ENCODE results near the gene KIFC3. TPM values are rescaled to one million over a fixed set of nuclear protein-coding genes. Genes with fewer than 3 reads are reported as not detected.
A peak's percentile ranks its signal among the peaks of the same experiment; 100 is the strongest.
"Not testable (repeated sequence)": the region's sequence is repeated elsewhere in the genome, so short reads cannot be mapped to it uniquely, and the experiment has no call there.

The KIFC3 gene
- total RNA-seq, 1 donor from 2014 or later = 0.76 TPM

- peaks cover 12% of the 10 kb centered on the region for H3K4me1 Mint-ChIP-seq (ENCODE audit: low read depth, unreplicated experiment)
- H3K27ac Mint-ChIP-seq (ENCODE audit: unreplicated experiment) = no peak overlapping the region
- H3K36me3 Mint-ChIP-seq (ENCODE audit: unreplicated experiment) = no peaks in the 10 kb centered on the region
- peaks cover 7% of the 10 kb centered on the region for H3K9me3 Mint-ChIP-seq (ENCODE audit: unreplicated experiment)
- TF ChIP-seq CTCF (IDR thresholded peaks at IDR 0.05; ENCODE audit: partially characterized antibody, unreplicated experiment) = no peak
- H3K27me3 Mint-ChIP-seq (ENCODE audit: unreplicated experiment) = peaks cover 11% of the 10 kb centered on the region
- no peak for DNase-seq
- no peak overlapping the region for H3K4me3 Mint-ChIP-seq (ENCODE audit: unreplicated experiment)
Observed at GRCh38 chr16:57732714-57733113, 69.6 kb downstream of the KIFC3 start.

- TF ChIP-seq CTCF (IDR thresholded peaks at IDR 0.05; ENCODE audit: partially characterized antibody, unreplicated experiment) = no peak
- H3K27ac Mint-ChIP-seq (ENCODE audit: unreplicated experiment) = no peak overlapping the region
- H3K4me1 Mint-ChIP-seq (ENCODE audit: low read depth, unreplicated experiment) = peaks cover 6% of the 10 kb centered on the region
- H3K9me3 Mint-ChIP-seq (ENCODE audit: unreplicated experiment) = peaks cover 7% of the 10 kb centered on the region
- DNase-seq = no peak
- H3K27me3 Mint-ChIP-seq (ENCODE audit: unreplicated experiment) = peaks cover 13% of the 10 kb centered on the region
- no peaks in the 10 kb centered on the region for H3K36me3 Mint-ChIP-seq (ENCODE audit: unreplicated experiment)
- no peak overlapping the region for H3K4me3 Mint-ChIP-seq (ENCODE audit: unreplicated experiment)
Observed at GRCh38 chr16:57732037-57732436, 70.3 kb downstream of the KIFC3 start.

GRCh38 chr16:57730771-57731730, 71.2 kb downstream of the KIFC3 start:
- peaks cover 7% of the 10 kb centered on the region for H3K9me3 Mint-ChIP-seq (ENCODE audit: unreplicated experiment)
- peak overlapping the region; percentile 28 for H3K27ac Mint-ChIP-seq (ENCODE audit: unreplicated experiment)
- peaks cover 1% of the 10 kb centered on the region for H3K4me1 Mint-ChIP-seq (ENCODE audit: low read depth, unreplicated experiment)
- DNase-seq = no peak
- no peak for TF ChIP-seq CTCF (IDR thresholded peaks at IDR 0.05; ENCODE audit: partially characterized antibody, unreplicated experiment)
- peaks cover 11% of the 10 kb centered on the region for H3K27me3 Mint-ChIP-seq (ENCODE audit: unreplicated experiment)
- H3K36me3 Mint-ChIP-seq (ENCODE audit: unreplicated experiment) = no peaks in the 10 kb centered on the region
- no peak overlapping the region for H3K4me3 Mint-ChIP-seq (ENCODE audit: unreplicated experiment)

- H3K27ac Mint-ChIP-seq (ENCODE audit: unreplicated experiment) = not testable (repeated sequence)
Observed at GRCh38 chr16:57729852-57730251, 72.4 kb downstream of the KIFC3 start.

GRCh38 chr16:57729182-57729484, 73.2 kb downstream of the KIFC3 start:
- no peak for TF ChIP-seq CTCF (IDR thresholded peaks at IDR 0.05; ENCODE audit: partially characterized antibody, unreplicated experiment)
- no peak for DNase-seq
- H3K27ac Mint-ChIP-seq (ENCODE audit: unreplicated experiment) = no peak overlapping the region
- H3K27me3 Mint-ChIP-seq (ENCODE audit: unreplicated experiment) = peaks cover 2% of the 10 kb centered on the region
- no peaks in the 10 kb centered on the region for H3K9me3 Mint-ChIP-seq (ENCODE audit: unreplicated experiment)
- H3K36me3 Mint-ChIP-seq (ENCODE audit: unreplicated experiment) = no peaks in the 10 kb centered on the region
- H3K4me1 Mint-ChIP-seq (ENCODE audit: low read depth, unreplicated experiment) = no peaks in the 10 kb centered on the region
- no peak overlapping the region for H3K4me3 Mint-ChIP-seq (ENCODE audit: unreplicated experiment)

More at GRCh38 chr16:57729852-57730251, 72.4 kb downstream of the KIFC3 start:
- not testable (repeated sequence) for H3K9me3 Mint-ChIP-seq (ENCODE audit: unreplicated experiment); H3K4me3 Mint-ChIP-seq (ENCODE audit: unreplicated experiment); H3K27me3 Mint-ChIP-seq (ENCODE audit: unreplicated experiment); H3K4me1 Mint-ChIP-seq (ENCODE audit: low read depth, unreplicated experiment); H3K36me3 Mint-ChIP-seq (ENCODE audit: unreplicated experiment); DNase-seq
